Ectodermal cell (in vitro differentiated cells): ENCODE measurements around the gene CORIN.
"Not testable (repeated sequence)": the region's sequence is repeated elsewhere in the genome, so short reads cannot be mapped to it uniquely, and the experiment has no call there.

Experiments
- H3K27ac ChIP-seq: 2 replicates; pipeline ENCODE4 v1.7.0; 2013; ENCODE audit warnings: mild to moderate bottlenecking, low read depth, low read length; ENCODE audit not compliant: insufficient read depth, poor library complexity, severe bottlenecking
- H3K27me3 ChIP-seq: 2 replicates; pipeline ENCODE4 v1.7.0; 2013; ENCODE audit warnings: mild to moderate bottlenecking, low read length; ENCODE audit not compliant: insufficient read depth, control insufficient read depth, poor library complexity, severe bottlenecking
- H3K36me3 ChIP-seq: one replicate; pipeline ENCODE4 v1.7.0; 2013; ENCODE audit warnings: low read length; ENCODE audit not compliant: control insufficient read depth, insufficient read depth
- H3K4me1 ChIP-seq: one replicate; pipeline ENCODE4 v1.7.0; 2013; ENCODE audit warnings: low read length; ENCODE audit not compliant: control insufficient read depth, insufficient read depth
- H3K4me3 ChIP-seq: 2 replicates; pipeline ENCODE4 v1.7.0; 2013; ENCODE audit warnings: low read depth, low read length, control low read depth; ENCODE audit not compliant: insufficient read depth
- H3K9me3 ChIP-seq: 2 replicates; pipeline ENCODE4 v1.7.0; 2013; ENCODE audit warnings: mild to moderate bottlenecking, low read length, moderate library complexity; ENCODE audit not compliant: control insufficient read depth
- WGBS, 2 experiments: methylation state at CpG; one replicate each; pipeline ENCODE4 v1.1.7; 2013; ENCODE audit warnings: missing lambda C conversion rate in 2 of 2; 5-methylcytosine and 5-hydroxymethylcytosine counted together

CORIN gene

DNA sequence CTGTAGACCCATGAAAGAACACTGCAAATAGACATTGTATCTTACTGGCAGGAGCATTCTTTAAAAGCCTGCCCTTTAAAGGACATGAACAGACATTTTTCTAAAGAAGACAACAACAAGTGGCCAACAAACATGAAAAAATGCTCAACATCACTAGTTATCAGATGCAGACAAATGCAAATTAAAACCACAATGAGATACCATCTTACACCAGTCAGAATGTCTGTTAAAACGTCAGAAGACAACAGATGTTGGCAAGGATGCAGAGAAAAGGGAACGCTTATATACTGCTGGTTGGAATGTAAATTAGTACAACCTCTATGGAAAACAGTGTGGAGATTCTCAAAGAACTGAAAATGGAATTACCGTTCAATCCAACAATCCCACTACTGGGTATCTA, 275.6 kb downstream of the CORIN start:
- 91 to 100% methylated on average over 3 of the region's 3 CpGs for WGBS, 2 experiments
- Histone ChIP-seq H3K4me3 (no peak overlapping the region), H3K4me1 (no peaks in the 10 kb centered on the region), H3K9me3 (no peaks in the 10 kb centered on the region), H3K27me3 (no peaks in the 10 kb centered on the region), H3K27ac (no peak overlapping the region), H3K36me3 (no peaks in the 10 kb centered on the region)

DNA sequence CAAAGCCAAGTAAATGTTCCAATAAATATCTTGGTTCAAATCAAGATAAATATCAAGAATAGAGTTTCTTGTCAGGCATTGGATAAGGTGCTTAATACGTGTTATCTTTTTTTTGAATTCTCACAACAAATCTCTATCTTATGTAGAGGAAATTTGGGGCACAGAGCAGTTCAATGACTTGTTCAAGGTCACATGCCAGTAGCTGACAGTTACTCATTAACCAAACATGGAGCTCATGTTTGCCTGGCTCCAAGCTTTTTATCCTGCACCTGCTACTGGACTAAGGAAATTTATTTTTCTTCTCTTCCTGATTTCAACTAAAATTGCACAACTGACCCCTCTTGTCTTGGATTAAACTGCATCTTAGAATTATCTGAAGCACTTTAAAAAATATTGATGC, 276.5 kb downstream of the CORIN start:
- Histone ChIP-seq H3K27me3 (no peaks in the 10 kb centered on the region), H3K36me3 (no peaks in the 10 kb centered on the region), H3K27ac (no peak overlapping the region), H3K4me3 (no peak overlapping the region), H3K4me1 (no peaks in the 10 kb centered on the region), H3K9me3 (no peaks in the 10 kb centered on the region)
- WGBS, 2 experiments = 100% methylated on average over 1 of the region's 1 CpG; no CpG with 5 or more reads in 1 of the 2 experiments

DNA sequence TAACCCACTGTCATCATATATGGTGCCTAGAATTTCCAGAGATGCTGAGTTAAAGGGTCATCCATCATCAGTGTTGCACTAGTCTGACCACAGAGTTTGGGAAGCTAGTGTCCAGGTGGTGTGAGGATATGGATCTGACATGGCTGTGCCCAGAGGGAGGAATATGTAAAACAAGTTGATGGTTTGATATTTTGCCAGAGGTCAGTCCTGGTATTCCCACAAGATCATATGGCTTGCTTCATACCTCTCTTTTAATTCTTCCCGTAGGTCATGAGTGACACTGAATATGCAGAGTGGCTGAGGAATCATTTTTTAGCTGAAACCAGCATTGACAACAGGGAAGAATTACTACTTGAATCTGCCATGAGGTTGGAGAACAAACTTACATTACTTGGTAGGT, 277.2 kb downstream of the CORIN start:
- 89 to 100% methylated on average over 1 of the region's 1 CpG for WGBS, 2 experiments
- Histone ChIP-seq H3K4me3 (no peak overlapping the region), H3K4me1 (no peaks in the 10 kb centered on the region), H3K27ac (no peak overlapping the region), H3K36me3 (no peaks in the 10 kb centered on the region), H3K27me3 (no peaks in the 10 kb centered on the region), H3K9me3 (no peaks in the 10 kb centered on the region)

DNA sequence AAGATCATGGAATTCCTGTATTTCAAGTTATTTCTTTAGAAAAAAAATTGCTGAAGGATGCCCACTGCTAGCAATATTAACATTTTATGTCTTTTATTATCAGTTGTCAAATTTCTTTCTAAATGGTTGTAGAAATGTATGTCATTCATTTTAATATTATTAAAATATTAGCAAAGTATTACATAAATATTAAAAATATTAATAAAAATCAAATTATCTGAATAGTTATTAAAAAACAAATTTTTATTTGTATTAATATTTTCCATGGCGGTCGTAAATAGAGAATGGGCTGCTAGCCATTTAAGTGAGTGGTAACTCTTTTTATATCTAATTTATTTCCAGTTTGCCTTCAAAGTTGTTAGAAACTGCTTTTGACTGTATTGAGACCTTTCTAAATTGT, 280.6 kb downstream of the CORIN start:
- Histone ChIP-seq H3K4me3 (no peak overlapping the region), H3K36me3 (no peaks in the 10 kb centered on the region), H3K27me3 (no peaks in the 10 kb centered on the region), H3K27ac (no peak overlapping the region), H3K4me1 (no peaks in the 10 kb centered on the region), H3K9me3 (no peaks in the 10 kb centered on the region)
- 80% methylated on average over 1 of the region's 2 CpGs; no CpG with 5 or more reads in 1 of the 2 experiments for WGBS, 2 experiments

DNA sequence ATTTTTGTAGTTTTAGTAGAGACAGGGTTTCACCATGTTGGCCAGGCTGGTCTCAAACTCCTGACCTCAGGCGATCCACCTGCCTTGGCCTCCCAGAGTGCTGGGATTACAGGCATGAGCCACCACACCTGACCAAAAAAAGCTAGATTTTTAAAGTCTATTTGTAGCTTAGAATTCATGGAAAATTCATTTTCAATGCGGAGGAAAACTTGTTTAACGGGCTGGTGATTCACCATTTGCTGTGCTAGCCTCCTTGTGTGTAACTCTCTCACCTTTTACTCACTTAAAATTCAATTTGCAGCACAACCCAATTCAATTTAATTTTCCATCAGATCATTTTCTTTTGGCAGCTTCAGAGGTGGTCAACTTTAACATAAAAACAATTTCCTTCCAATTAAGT, 281.9 kb downstream of the CORIN start:
- not testable (repeated sequence) for H3K4me1 ChIP-seq, H3K36me3 ChIP-seq, H3K27ac ChIP-seq, H3K27me3 ChIP-seq, H3K4me3 ChIP-seq, H3K9me3 ChIP-seq
- WGBS, 2 experiments = 79 to 81% methylated on average over 3 of the region's 3 CpGs

DNA sequence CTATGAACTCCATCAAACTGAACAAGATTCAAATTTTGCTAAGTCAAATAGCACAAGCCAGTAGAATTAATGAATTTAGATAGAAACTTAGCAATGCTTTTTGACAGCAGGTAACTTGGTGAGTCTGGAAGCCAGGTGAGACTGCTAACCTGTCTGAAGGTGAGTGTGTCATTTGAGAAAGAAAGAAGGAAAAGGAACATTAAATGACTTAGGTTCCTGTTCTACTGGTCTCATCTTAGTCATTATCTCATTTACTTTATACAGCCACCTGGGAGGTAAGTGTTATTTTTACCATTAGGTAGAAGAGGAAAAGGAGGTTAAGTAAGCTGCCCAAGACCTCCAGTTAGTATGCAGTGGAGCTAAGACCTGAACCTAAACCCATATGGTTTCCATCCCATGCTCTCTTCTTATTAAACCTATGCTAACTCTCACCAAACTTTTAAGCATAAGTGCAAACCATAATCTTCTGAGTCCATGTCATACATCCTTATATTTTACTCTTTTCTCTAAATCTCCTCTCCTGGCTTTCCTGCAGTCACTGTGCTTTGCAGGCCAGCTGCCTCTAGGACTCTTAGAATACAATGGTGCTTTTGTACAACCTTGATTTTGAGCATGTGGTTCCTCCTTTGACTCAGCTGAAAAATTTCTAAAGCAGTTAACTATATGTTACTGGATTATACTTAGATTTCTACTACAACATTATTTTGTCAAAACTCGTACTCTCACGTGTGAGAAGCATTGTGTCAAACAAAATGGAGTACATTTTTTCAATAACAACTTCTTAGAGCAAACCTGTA, 284.3 kb downstream of the CORIN start:
- Histone ChIP-seq H3K27ac (no peak overlapping the region), H3K36me3 (no peaks in the 10 kb centered on the region), H3K4me3 (no peak overlapping the region), H3K4me1 (no peaks in the 10 kb centered on the region), H3K9me3 (no peaks in the 10 kb centered on the region), H3K27me3 (no peaks in the 10 kb centered on the region)
- no CpG with 5 or more reads among the region's 2 CpGs for WGBS, 2 experiments

DNA sequence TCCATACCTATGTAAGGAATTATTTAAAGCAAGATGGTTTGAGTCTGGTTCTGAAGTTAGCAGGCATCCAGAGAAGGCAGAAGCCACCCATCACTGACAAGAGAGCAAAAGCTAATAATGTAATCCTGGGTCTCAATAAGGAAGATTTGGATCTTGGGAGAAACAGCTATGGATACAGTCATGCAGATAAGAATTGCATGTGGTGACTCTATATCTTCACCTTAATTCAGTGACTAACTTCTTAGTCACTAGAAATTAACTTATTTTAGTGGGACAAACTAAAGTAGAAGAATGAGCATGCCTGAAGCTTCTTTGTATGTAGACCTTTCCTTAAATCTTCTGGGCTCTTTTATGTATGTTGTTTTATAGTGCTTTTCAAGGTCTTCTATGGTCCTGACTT, 286.2 kb downstream of the CORIN start:
- no peaks in the 10 kb centered on the region for H3K4me1 ChIP-seq
- no peaks in the 10 kb centered on the region for H3K36me3 ChIP-seq
- H3K27ac ChIP-seq = no peak overlapping the region
- H3K27me3 ChIP-seq = no peaks in the 10 kb centered on the region
- H3K4me3 ChIP-seq = no peak overlapping the region
- no peaks in the 10 kb centered on the region for H3K9me3 ChIP-seq

DNA sequence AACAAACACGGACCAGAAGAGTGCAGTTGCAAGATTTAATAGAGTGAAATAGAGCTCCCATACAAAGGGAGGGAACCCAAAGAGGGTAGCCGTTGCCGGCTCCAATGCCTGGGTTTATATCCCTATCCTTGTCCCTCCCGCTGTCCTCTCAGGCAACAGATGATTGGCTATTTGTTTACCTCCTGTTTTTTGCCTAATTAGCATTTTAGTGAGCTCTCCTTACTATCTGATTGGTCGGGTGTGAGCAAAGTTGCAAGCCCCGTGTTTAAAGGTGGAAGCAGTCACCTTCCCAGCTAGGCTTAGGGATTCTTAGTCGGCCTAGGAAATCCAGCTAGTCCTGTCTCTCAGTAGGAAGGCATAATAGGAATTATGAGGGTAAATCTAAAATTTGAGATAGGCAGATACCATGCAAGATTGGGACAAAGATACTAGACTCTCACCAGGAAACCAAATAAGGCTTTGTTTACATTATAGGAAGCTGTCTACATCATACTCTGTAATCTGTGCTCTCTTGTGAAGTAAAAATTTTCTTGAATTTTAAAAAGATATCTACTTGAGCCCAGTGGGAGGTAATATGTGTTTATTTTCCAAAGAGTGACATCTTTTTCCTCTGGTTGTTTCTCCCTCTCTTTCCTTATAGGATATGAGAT, 286.8 kb downstream of the CORIN start:
- Histone ChIP-seq H3K4me1 (no peaks in the 10 kb centered on the region), H3K9me3 (no peaks in the 10 kb centered on the region), H3K27me3 (no peaks in the 10 kb centered on the region), H3K27ac (no peak overlapping the region), H3K4me3 (no peak overlapping the region), H3K36me3 (no peaks in the 10 kb centered on the region)
- WGBS, 2 experiments = 94 to 95% methylated on average over 7 of the region's 7 CpGs

DNA sequence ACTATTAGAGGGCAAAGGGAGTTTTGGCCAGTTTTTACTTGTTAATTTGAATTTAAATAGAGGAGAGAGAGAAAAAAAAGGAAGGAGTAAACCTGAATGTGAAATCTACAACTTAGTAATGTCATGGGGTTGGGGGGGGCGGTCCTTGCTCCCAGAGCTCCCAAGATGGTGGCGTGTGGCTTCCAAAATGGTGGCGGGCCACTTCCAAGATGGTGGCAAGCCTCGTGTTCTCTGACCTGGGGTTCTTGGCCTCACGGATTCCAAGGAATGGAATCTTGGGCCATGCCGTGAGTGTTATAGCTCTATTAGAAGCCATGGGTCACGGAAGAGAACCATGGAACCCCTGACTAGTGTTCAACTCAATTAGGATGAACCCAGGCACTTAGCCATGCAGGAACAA, 287.5 kb downstream of the CORIN start:
- H3K9me3 ChIP-seq, H3K4me3 ChIP-seq, H3K27ac ChIP-seq, H3K36me3 ChIP-seq, H3K4me1 ChIP-seq, H3K27me3 ChIP-seq: not testable (repeated sequence)
- 94 to 97% methylated on average over 7 of the region's 7 CpGs for WGBS, 2 experiments
